NCI-H2227 (cell line): ENCODE data around the gene TF.

Experiments
- DNase-seq: peaks from one replicate; lab custom pipeline; 2025; ENCODE audit not compliant: unreplicated experiment; lab: John Stamatoyannopoulos, UW

TF gene

DNA sequence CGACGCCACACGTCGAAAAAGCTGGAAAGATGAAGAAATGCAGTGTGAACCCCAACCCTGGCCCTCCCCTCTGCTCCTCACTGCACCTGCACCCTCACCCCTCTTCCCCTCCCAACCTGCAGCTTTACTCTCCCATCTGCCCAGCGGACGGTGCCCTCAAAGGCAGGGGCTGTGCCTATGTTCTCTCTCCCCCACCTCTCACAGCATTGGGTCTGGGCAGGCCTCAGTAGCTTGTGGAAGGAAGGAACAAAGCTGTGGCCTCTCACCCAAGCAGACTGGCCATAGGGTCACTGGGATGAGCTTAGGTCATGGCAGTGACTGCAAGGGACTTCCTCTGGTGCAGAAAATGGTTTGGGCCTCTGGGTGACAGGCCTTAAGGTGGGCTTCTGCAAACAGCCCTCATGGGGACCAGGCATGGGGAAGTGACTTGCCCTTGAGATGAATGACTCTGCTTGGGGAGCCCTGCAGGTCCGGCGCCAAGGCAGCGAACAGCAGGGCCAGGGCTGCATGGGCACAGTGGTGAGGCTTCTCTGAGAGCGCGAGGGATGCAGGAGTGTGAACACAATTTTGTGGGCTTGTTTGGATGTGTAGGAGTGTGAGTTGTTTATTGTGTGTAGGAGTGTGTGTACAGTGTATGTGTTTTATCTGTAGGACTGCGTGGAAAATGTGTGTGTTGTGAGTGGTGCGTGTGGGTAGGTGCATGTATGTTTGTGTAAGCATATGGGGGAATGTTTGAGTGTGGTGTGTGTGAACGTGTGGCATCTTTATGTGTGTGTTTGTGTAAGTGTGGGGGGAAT is 88.6 kb downstream of the TF start:
- DNase-seq: no peak

- DNase-seq: no peak
Observed at GRCh38 chr3:133835418-133835743, 89.2 kb downstream of the TF start.

DNA sequence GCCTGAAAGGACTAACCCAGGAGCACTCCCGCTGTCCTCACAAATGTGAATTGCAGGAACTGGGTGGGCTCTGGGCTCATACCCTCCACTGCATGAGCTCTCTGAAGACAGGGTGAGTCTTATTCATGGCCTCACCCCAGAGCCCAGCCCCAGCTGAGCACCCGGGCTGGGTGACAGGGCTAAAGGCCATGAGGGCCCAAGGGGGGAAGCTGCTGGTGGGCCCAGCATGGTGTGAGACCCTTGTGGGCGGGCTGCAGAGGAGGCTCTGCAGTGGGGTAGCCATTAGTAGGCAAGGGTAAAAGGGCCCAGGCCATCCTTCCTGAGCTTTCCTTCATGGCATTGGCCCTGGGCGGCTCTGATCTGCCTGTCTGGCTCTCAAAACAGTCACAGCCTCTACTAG is 89.8 kb downstream of the TF start:
- DNase-seq: no peak

DNA sequence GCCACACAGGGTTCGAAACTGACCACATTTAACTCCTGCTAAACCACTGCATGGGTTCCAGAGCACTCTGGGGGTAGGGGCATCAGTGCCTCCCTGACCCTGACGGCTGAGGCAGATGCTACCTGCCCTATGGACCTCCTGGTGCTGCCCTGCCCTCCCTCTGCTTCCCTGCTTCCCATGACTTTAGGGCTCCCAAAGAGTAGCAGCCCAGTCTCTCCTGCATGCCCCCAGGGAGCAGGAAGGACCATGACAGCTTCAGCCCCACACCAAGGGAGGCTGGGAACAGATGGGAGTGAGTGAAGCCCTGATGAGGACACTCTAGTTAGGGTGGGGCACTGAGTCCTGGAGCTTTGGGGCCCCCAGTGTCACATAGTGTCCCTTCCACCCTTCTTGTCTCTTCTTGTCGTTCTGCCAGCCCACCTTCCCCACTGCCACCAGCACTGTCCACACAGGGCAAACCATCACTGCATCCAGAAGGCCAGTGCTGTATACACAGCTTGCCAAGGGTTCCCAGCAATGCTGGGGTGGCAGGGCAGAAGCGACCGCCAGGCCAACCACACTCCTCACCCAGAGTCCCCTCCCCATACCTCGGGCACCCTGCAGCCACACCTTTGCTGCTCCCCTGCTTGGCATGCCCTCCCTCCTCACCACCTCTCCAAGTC is 90.4 kb downstream of the TF start:
- DNase-seq: no peak

GRCh38 chr3:133837487-133838295 is 91.5 kb downstream of the TF start:
- DNase-seq: no peak

DNA sequence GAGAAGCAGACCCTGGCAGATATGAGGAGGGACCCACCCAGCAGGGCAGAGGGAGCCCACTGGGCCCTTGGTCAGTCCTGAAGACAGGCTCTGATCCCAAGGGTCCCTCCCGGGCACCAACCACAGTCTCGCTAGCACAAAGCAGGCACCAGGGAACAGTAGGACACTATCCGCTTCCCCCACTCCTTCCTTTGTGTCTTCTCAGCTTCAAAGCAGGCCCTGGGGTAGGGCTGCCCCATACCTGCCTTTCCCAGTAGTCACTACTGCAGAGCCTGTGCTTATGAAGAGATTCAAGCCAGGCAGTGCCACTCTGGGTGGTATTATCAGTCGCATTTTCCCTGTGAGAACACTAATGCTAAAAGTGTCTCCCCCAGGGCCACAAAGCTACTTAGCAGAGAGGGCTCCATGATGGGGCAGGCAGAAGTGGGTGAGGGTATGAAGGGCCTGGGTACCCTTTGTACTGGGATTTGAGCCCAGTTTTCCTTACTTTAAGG is 92.2 kb downstream of the TF start:
- no peak for DNase-seq

DNA sequence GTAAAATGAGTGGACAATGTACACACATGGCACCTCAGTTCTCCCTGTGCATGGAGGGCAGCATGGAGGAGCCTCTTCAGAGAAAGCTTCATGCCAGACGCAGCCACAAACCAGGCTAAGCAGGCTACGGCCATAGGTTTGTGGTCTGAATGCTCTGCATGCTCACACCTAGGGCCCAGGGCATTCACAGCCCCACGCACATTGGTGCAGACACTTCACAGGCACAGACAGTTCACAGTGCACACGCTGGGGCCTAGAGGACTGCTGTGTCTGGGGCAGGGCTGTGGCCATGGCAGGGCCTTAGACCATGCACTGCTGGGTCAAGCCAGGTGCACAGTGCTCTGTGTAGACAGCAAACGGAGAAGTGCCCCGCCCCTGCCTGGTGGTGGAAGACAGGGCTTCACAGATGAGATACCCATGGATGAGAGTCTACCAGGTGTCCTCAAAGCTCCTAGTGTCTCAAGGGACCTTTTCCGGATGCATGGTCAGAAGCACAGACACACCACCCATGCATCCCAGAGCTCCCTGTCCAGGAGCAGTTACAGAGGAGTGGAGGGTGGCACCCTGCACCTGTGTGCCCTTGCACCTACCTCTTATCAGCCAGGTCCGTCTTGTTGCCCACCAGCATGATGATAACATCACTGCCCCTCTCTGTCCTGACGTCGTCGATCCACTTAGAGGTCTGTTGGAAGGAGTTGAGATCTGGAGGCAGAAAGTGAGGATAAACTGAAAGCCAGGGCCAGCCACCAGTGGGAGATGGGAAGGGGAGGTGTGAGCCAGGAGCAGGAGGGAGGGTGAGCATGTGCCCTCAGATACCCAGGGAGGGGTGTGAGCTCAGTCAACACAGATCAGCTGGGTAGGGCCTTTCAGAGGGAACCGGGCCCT is 93.0 kb downstream of the TF start:
- no peak for DNase-seq

DNA sequence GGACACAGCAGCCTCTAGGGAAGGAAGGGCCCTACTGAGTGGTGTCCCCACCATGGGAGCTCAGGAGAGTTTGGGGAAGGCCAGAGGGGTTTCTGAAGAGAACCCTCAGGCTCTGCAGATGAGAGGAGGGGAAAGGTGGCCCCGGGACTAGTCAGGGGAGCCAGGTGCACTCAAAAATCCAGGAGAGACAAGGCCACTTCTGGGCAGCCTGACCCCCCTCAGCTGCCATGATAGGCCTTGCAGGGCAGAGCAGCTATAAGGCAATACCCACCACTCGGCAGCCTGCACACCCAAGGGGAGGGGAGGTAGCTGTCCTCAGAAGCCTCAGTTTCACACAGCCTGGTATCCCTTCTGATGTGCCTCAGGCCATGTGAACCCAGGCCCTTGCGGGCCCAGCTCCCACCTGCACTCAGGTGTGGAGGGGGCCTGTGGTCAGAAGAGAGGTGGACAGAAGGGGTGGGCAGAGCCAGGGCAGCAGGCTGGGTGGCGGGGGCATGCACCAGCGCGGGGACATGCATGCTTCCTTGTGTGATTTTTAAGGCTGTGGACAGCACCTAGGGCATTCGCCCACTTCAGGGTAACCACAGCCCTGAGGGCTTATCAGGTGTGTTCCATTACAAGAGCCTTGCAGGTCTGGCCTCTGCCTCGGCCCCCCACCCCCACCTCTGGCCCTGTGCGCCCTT is 94.0 kb downstream of the TF start:
- DNase-seq: no peak

DNA sequence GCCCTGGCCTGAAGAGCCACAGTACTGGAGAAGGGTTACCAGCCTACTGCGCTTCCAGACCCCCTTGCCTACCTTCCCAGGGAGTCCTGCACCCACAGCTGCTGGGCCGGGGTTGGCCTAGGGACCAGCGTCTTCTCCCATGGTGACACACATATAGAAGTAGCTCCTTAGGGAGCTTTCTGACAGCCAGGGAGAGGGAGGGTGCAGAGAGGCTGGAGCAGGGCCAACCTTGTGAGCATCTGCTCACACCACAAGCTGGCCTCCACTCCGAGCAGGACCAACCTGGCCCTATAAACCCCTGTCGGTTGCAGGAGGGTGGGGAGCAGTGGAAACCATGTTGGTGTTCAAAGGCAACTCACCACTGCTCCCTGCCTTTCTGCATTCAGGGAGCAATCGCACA is 94.6 kb downstream of the TF start:
- DNase-seq: no peak

DNA sequence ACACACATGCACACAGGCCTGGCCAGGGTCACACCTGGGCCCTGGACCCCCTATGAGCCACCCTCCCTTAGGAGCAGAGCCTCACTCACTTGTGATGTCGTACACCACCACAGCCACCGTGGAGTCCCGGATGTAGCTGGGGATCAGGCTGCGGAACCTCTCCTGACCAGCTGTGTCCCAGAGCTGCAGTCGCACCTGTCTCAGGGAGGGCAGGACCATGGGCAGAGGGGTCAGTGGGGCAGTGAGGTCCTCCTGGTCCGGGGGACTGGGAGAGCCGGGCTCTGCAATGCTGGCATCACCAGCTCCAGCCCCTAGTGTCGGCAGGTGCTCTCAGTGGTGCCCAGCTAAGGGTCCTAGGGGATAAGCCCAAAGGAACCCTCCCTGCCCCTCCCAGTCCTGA is 95.0 kb downstream of the TF start:
- no peak for DNase-seq

GRCh38 chr3:133842158-133842557 is 96.0 kb downstream of the TF start:
- no peak for DNase-seq

DNA sequence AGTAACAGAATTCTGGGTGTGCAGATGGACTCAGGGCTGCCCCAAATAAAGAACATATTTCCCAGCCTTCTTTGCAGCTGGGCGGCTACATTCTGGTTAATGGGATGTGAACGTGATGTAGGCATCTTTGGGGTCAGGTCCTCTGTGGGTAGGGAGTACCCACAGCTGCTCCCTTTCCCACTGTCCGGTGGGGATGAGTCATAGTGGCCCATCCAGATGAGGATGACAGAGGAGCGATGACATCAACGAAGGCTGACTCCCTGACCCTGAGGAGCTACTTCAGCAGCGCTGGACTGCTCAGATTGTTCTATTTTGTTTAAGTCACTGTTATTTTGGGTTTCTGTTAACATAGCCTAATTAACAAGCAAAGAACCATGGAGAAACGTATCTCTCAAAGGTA is 97.4 kb downstream of the TF start:
- no peak for DNase-seq

DNA sequence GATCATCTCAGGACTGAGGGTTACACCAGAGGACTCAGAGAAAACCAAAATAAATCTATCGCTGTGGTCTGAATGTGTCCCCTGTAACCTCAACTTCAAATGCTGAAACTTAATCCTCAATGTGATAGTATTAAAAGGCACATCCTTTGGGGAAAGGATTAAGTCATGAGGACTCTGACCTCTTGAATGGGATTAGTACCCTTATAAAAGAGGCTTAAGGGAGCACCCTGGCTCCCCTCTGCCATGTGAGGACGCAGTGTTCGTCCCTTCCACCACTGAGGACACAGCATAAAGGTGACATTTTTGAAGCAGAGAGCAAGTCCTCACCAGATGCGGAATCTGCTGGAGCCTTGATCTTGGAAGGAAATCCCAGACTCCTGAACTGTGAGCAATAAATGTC is 98.9 kb downstream of the TF start:
- DNase-seq: no peak
